Neural cell (in vitro differentiated cells): ENCODE measurements around the gene DENND5A. TPM values are rescaled to one million over a fixed set of nuclear protein-coding genes. Genes with fewer than 3 reads are reported as not detected.

Experiments
- H2AFZ ChIP-seq: fragments of 200-600, 300-800 bp; sonication (generic), shearing (Covaris generic); 2 replicates; pipeline ENCODE4 v1.6.0; 2014; ENCODE audit warnings: low read depth, mild to moderate bottlenecking, antibody characterized with exemption, low read length, moderate library complexity
- H3F3A ChIP-seq: fragments of 200-600 bp; shearing (Covaris generic); 2 replicates; pipeline ENCODE4 v1.6.1; 2016; ENCODE audit warnings: mild to moderate bottlenecking, moderate library complexity, mixed read lengths, antibody characterized with exemption, low read length; ENCODE audit not compliant: insufficient read depth, poor library complexity, severe bottlenecking
- H3K27ac ChIP-seq: fragments of 200-600, 300-800 bp; sonication (generic), shearing (Covaris generic); 2 replicates; pipeline ENCODE4 v1.5.1; 2014; ENCODE audit warnings: mild to moderate bottlenecking, low read length, moderate library complexity
- H3K27me3 ChIP-seq: fragments of 300-800, 200-600 bp; sonication (generic), shearing (Covaris generic); 2 replicates; pipeline ENCODE4 v1.6.0; 2014; ENCODE audit warnings: mild to moderate bottlenecking, low read depth, low read length, moderate library complexity; ENCODE audit not compliant: insufficient read depth
- H3K36me3 ChIP-seq: fragments of 300-800, 200-600 bp; sonication (generic), shearing (Covaris generic); 2 replicates; pipeline ENCODE4 v1.5.1; 2014; ENCODE audit warnings: mild to moderate bottlenecking, antibody characterized with exemption, low read length, moderate library complexity; ENCODE audit not compliant: insufficient read depth
- H3K4me2 ChIP-seq: fragments of 300-800, 200-600 bp; sonication (generic), shearing (Covaris generic); 2 replicates; pipeline ENCODE4 v1.6.0; 2014; ENCODE audit warnings: mild to moderate bottlenecking, low read length
- H3K4me3 ChIP-seq: fragments of 300-800, 200-600 bp; sonication (generic), shearing (Covaris generic); 2 replicates; pipeline ENCODE4 v1.5.1; 2014; ENCODE audit warnings: mild to moderate bottlenecking, low read length, moderate library complexity
- H3K79me2 ChIP-seq: fragments of 200-600 bp; shearing (Covaris generic); replicated peaks from 2 replicates; pipeline ENCODE4 v1.6.0; 2014; ENCODE audit warnings: mild to moderate bottlenecking, low read length, moderate library complexity; ENCODE audit not compliant: insufficient read depth
- H3K9ac ChIP-seq: fragments of 300-800, 200-600 bp; sonication (generic), shearing (Covaris generic); 2 replicates; pipeline ENCODE4 v1.6.1; 2016; ENCODE audit warnings: mild to moderate bottlenecking, low read length, mixed read lengths
- H3K9me2 ChIP-seq: fragments of 200-600 bp; shearing (Covaris generic); 2 replicates; pipeline ENCODE4 v1.6.1; 2016; ENCODE audit warnings: mild to moderate bottlenecking, low read length, mixed read lengths; ENCODE audit not compliant: insufficient read depth
- H3K9me3 ChIP-seq: fragments of 200-600, 300-800 bp; sonication (generic), shearing (Covaris generic); 2 replicates; pipeline ENCODE4 v1.6.1; 2016; ENCODE audit warnings: mild to moderate bottlenecking, mixed run types, low read length, moderate library complexity, mixed read lengths
- H4K20me1 ChIP-seq: fragments of 200-600 bp; shearing (Covaris generic); 2 replicates; pipeline ENCODE4 v1.6.1; 2016; ENCODE audit warnings: mild to moderate bottlenecking, mixed run types; ENCODE audit not compliant: insufficient read depth
- EP300 ChIP-seq: fragments of 450-650 bp; conservative IDR thresholded peaks from 2 replicates; pipeline ENCODE4 v1.6.1; 2014; ENCODE audit warnings: antibody characterized with exemption, mild to moderate bottlenecking, moderate library complexity; ENCODE audit not compliant: poor library complexity, severe bottlenecking
- EZH2 ChIP-seq: fragments of 200-600, 300-800 bp; shearing (Covaris generic), sonication (generic); IDR thresholded peaks from 2 replicates; pipeline ENCODE4 v1.6.1; 2014; ENCODE audit warnings: antibody characterized with exemption, low read length, borderline replicate concordance, mild to moderate bottlenecking; ENCODE audit not compliant: insufficient read depth, poor library complexity, severe bottlenecking
- MXI1 ChIP-seq: fragments of 450-650 bp; conservative IDR thresholded peaks from 2 replicates; pipeline ENCODE4 v1.6.1; 2014; ENCODE audit warnings: antibody characterized with exemption, mild to moderate bottlenecking; ENCODE audit not compliant: poor library complexity, severe bottlenecking
- POLR2AphosphoS5 ChIP-seq: IDR thresholded peaks from 2 replicates; pipeline ENCODE4 v1.6.1; 2012
- RAD21 ChIP-seq: fragments of 450-650 bp; conservative IDR thresholded peaks from 2 replicates; pipeline ENCODE4 v1.6.1; 2014; ENCODE audit warnings: antibody characterized with exemption, mild to moderate bottlenecking, moderate library complexity
- SMC3 ChIP-seq: fragments of 450-650 bp; conservative IDR thresholded peaks from 2 replicates; pipeline ENCODE4 v1.6.1; 2014; ENCODE audit warnings: antibody characterized with exemption, mild to moderate bottlenecking, moderate library complexity; ENCODE audit not compliant: poor library complexity
- TAF1 ChIP-seq: IDR thresholded peaks from 2 replicates; pipeline ENCODE4 v1.6.1; 2012; ENCODE audit warnings: low read depth
- polyA plus RNA-seq: library from polyadenylated mRNA; depleted of rRNA; stranded (reverse); fragments of >200 nt; gene quantifications from 2 replicates; pipeline ENCODE4 v1.2.3, GENCODE V29; 2014
- TF ChIP-seq, protein P1 (sequence below): IDR thresholded peaks from 2 replicates; pipeline ENCODE4 v1.6.1; 2012; ENCODE audit warnings: borderline replicate concordance
- TF ChIP-seq, protein P2 (sequence below): fragments of 450-650 bp; IDR thresholded peaks from 2 replicates; pipeline ENCODE4 v1.5.1; 2014; ENCODE audit warnings: antibody characterized with exemption, mild to moderate bottlenecking, moderate library complexity; ENCODE audit not compliant: poor library complexity, severe bottlenecking

Gene DENND5A
- polyA plus RNA-seq, 1 donor from 2014 or later, result 75.6 TPM

DNA sequence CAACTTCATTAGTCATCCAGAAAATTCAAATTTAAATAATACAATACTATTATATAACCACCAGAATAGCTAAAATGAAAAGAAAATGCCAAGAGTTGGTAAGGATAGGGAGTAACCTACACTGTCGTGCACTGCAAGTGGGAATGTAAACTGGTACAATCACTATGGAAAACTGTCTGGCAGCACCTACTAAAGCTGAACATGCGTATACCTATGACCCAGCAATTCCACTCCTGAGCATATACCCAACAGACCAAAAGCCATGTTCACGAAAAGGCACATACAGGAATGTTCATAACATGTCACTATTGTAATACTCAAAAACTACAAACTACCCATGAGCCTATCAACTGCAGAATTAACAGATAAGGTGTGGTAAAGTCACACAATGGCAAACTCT is 32.7 kb downstream of the DENND5A start:
- Histone ChIP-seq H3F3A (no peaks in the 10 kb centered on the region), H3K4me3 (no peak overlapping the region), H3K79me2 (peaks cover 64% of the 10 kb centered on the region), H3K9me3 (no peaks in the 10 kb centered on the region), H3K9me2 (no peaks in the 10 kb centered on the region), H4K20me1 (no peaks in the 10 kb centered on the region), H2AFZ (no peak overlapping the region), H3K9ac (no peak overlapping the region), H3K4me2 (no peak overlapping the region), H3K36me3 (no peaks in the 10 kb centered on the region), H3K27me3 (no peaks in the 10 kb centered on the region), H3K27ac (no peak overlapping the region)
- TF ChIP-seq TAF1 (no peak), RAD21 (no peak), EZH2 (no peak), EP300 (no peak), SMC3 (no peak), POLR2AphosphoS5 (no peak), MXI1 (no peak)
- TF ChIP-seq, protein P1, sequence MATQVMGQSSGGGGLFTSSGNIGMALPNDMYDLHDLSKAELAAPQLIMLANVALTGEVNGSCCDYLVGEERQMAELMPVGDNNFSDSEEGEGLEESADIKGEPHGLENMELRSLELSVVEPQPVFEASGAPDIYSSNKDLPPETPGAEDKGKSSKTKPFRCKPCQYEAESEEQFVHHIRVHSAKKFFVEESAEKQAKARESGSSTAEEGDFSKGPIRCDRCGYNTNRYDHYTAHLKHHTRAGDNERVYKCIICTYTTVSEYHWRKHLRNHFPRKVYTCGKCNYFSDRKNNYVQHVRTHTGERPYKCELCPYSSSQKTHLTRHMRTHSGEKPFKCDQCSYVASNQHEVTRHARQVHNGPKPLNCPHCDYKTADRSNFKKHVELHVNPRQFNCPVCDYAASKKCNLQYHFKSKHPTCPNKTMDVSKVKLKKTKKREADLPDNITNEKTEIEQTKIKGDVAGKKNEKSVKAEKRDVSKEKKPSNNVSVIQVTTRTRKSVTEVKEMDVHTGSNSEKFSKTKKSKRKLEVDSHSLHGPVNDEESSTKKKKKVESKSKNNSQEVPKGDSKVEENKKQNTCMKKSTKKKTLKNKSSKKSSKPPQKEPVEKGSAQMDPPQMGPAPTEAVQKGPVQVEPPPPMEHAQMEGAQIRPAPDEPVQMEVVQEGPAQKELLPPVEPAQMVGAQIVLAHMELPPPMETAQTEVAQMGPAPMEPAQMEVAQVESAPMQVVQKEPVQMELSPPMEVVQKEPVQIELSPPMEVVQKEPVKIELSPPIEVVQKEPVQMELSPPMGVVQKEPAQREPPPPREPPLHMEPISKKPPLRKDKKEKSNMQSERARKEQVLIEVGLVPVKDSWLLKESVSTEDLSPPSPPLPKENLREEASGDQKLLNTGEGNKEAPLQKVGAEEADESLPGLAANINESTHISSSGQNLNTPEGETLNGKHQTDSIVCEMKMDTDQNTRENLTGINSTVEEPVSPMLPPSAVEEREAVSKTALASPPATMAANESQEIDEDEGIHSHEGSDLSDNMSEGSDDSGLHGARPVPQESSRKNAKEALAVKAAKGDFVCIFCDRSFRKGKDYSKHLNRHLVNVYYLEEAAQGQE, result no peak
- TF ChIP-seq, protein P2, sequence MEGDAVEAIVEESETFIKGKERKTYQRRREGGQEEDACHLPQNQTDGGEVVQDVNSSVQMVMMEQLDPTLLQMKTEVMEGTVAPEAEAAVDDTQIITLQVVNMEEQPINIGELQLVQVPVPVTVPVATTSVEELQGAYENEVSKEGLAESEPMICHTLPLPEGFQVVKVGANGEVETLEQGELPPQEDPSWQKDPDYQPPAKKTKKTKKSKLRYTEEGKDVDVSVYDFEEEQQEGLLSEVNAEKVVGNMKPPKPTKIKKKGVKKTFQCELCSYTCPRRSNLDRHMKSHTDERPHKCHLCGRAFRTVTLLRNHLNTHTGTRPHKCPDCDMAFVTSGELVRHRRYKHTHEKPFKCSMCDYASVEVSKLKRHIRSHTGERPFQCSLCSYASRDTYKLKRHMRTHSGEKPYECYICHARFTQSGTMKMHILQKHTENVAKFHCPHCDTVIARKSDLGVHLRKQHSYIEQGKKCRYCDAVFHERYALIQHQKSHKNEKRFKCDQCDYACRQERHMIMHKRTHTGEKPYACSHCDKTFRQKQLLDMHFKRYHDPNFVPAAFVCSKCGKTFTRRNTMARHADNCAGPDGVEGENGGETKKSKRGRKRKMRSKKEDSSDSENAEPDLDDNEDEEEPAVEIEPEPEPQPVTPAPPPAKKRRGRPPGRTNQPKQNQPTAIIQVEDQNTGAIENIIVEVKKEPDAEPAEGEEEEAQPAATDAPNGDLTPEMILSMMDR, result no peak

DNA sequence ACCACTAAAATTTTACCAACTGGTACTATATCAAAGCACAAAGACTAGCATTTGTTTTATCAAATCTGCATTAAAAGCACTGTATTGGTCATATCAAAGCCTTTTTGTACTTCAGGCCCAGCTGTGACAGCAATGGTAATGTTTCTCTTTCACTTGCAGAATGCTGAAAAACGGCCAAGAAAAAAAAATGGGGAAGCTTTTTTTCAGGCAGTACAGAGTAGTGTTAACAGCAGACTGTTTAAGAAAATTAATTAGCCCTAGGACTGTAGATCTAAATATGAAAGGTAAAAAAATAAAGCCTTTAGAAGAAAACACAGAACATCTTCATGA is 33.3 kb downstream of the DENND5A start:
- H3K27ac ChIP-seq, result no peak overlapping the region

More for the DNA sequence above, 33.3 kb downstream of the DENND5A start:
- H3K79me2 ChIP-seq, result peaks cover 68% of the 10 kb centered on the region
- H3K9me2 ChIP-seq, result no peaks in the 10 kb centered on the region
- no peak overlapping the region for H3K9ac ChIP-seq
- no peaks in the 10 kb centered on the region for H3K9me3 ChIP-seq
- H3K4me2 ChIP-seq, result no peak overlapping the region
- H2AFZ ChIP-seq, result no peak overlapping the region
- H3K27me3 ChIP-seq, result no peaks in the 10 kb centered on the region
- H3F3A ChIP-seq, result no peaks in the 10 kb centered on the region
- no peak overlapping the region for H3K4me3 ChIP-seq
- no peak for TF ChIP-seq RAD21
- no peak for TF ChIP-seq TAF1
- no peak for TF ChIP-seq EP300
- TF ChIP-seq EZH2, result no peak
- TF ChIP-seq, protein P2, result no peak
- TF ChIP-seq POLR2AphosphoS5, result no peak
- no peak for TF ChIP-seq MXI1
- TF ChIP-seq SMC3, result no peak
- TF ChIP-seq, protein P1, result no peak
- H3K36me3 ChIP-seq, result no peaks in the 10 kb centered on the region
- no peaks in the 10 kb centered on the region for H4K20me1 ChIP-seq
